ENCODE results near the gene PRRG2. TPM values are rescaled to one million over a fixed set of nuclear protein-coding genes. Genes with fewer than 3 reads are reported as not detected.

The PRRG2 gene
- total and polyA plus RNA-seq, 2 of the 13 experiments (the other 11 are each of a cell fraction or from before 2014, with no cell fraction given) = 0.66 to 0.82 TPM

GRCh38 chr19:49585023-49585422, 3.9 kb downstream of the PRRG2 start (continued):
- TF ChIP-seq ZNF281 (CRISPR knock-in tag; IDR thresholded peaks at IDR 0.05; ENCODE audit: borderline replicate concordance) (peak; percentile 29; the same call in 1 of the 2 replicates), RFX3 (CRISPR knock-in tag; IDR thresholded peaks at IDR 0.05) (peak; percentile 62), JDP2 (CRISPR knock-in tag; IDR thresholded peaks at IDR 0.05; ENCODE audit: borderline replicate concordance) (no peak), RFX1 (IDR thresholded peaks at IDR 0.05) (peak; percentile 69), ZNF878 (CRISPR knock-in tag; IDR thresholded peaks at IDR 0.05) (no peak), MAFK (conservative IDR thresholded peaks at IDR 0.05 in 1 of 2, IDR thresholded peaks at IDR 0.05 in 1 of 2; ENCODE audit: low read length in 2 of 2) (no peak), ERF (CRISPR knock-in tag; IDR thresholded peaks at IDR 0.05) (no peak), PAXIP1 (CRISPR knock-in tag; conservative IDR thresholded peaks at IDR 0.05) (no peak)

Measured in HepG2 (cell line).